Measurements from ENCODE around the gene KLHL1. TPM values are rescaled to one million over a fixed set of nuclear protein-coding genes. Genes with fewer than 3 reads are reported as not detected.

Gene KLHL1
- total RNA-seq, 4 donors from 2014 or later: not detected

DNA sequence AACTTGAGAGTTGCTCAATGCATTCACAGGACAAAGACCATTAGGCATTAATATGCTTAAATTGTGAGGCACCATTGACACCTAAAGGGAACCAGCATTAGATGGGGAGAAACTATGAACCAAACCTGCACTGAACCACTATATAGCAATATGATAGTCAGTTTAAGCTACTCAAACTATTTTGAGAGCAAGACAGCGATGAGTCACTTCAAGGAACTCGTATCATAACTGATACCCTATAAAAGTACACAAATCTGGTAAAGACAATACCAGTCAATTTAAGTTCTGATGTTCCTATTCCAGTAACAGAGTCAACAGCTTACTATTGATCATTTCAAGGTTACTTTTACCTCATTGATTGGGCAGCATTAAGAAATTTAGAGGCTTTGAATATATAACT lies 151.9 kb downstream of the KLHL1 start:
- Histone ChIP-seq H3K36me3 (no peaks in the 10 kb centered on the region), H3K4me1 (no peaks in the 10 kb centered on the region), H3K27me3 (no peaks in the 10 kb centered on the region), H3K9me3 (no peaks in the 10 kb centered on the region), H3K4me3 (no peak overlapping the region), H3K27ac (no peak overlapping the region)
- WGBS, 2 donors: 82 to 92% methylated on average over 2 of the region's 2 CpGs
- TF ChIP-seq, protein P1, sequence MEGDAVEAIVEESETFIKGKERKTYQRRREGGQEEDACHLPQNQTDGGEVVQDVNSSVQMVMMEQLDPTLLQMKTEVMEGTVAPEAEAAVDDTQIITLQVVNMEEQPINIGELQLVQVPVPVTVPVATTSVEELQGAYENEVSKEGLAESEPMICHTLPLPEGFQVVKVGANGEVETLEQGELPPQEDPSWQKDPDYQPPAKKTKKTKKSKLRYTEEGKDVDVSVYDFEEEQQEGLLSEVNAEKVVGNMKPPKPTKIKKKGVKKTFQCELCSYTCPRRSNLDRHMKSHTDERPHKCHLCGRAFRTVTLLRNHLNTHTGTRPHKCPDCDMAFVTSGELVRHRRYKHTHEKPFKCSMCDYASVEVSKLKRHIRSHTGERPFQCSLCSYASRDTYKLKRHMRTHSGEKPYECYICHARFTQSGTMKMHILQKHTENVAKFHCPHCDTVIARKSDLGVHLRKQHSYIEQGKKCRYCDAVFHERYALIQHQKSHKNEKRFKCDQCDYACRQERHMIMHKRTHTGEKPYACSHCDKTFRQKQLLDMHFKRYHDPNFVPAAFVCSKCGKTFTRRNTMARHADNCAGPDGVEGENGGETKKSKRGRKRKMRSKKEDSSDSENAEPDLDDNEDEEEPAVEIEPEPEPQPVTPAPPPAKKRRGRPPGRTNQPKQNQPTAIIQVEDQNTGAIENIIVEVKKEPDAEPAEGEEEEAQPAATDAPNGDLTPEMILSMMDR (IDR thresholded peaks at IDR 0.05): no peak
- TF ChIP-seq EP300 (IDR thresholded peaks at IDR 0.05) (no peak), POLR2A (IDR thresholded peaks at IDR 0.05) (no peak)
- no peak for DNase-seq (ENCODE audit: low spot score in 2 of 2)

DNA sequence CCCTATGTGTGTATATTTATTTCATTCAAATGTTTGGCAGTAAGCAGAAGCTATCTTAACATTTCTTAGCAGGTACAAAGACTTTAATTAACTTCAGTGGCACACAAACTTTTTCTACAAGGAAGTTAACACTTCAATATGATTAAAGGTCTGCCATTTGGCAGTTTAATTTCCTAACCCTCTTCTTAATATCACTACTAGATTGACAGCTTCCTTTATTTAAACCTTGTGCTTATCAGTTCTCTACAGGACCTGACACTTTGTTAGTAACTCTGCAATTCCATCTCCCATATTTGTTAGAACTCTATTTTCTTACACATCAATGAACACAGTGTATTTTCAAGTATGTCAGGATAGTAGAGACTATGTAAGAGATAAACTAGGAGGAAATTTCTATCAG lies 153.0 kb downstream of the KLHL1 start:
- DNase-seq (ENCODE audit: low spot score in 2 of 2): no peak
- Histone ChIP-seq H3K4me1 (no peaks in the 10 kb centered on the region), H3K27ac (no peak overlapping the region), H3K4me3 (no peak overlapping the region), H3K36me3 (no peaks in the 10 kb centered on the region), H3K27me3 (no peaks in the 10 kb centered on the region), H3K9me3 (no peaks in the 10 kb centered on the region)
- TF ChIP-seq POLR2A (IDR thresholded peaks at IDR 0.05): no peak
- TF ChIP-seq, protein P1 (IDR thresholded peaks at IDR 0.05): no peak
- TF ChIP-seq EP300 (IDR thresholded peaks at IDR 0.05): no peak

DNA sequence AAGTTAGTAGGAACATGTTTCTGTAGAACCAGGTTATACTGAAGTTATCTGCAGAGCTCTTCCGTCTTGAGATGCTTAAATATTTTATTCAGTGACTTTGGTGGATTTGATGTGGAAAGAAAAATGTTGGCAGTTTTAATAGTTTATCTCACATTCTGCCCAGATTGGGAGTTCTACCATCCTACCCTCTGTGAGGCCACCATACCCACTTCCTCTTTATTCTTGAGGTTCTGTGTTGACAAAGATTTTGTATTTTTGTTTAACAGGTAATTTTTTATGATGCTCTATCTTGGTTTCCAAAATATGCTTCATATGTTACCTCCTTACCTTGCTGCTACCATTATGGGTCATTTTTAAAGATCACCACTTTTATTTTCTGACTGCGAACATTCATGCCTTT lies 156.8 kb downstream of the KLHL1 start:
- H3K27me3 ChIP-seq: no peaks in the 10 kb centered on the region
- H3K36me3 ChIP-seq: no peaks in the 10 kb centered on the region
- no peaks in the 10 kb centered on the region for H3K4me1 ChIP-seq
- WGBS, 2 donors: 94 to 95% methylated on average over 2 of the region's 2 CpGs
- no peak overlapping the region for H3K4me3 ChIP-seq
- H3K9me3 ChIP-seq: no peaks in the 10 kb centered on the region
- no peak overlapping the region for H3K27ac ChIP-seq
- DNase-seq (ENCODE audit: low spot score in 2 of 2): no peak
- TF ChIP-seq POLR2A (IDR thresholded peaks at IDR 0.05): no peak
- TF ChIP-seq, protein P1 (IDR thresholded peaks at IDR 0.05): no peak
- no peak for TF ChIP-seq EP300 (IDR thresholded peaks at IDR 0.05)

DNA sequence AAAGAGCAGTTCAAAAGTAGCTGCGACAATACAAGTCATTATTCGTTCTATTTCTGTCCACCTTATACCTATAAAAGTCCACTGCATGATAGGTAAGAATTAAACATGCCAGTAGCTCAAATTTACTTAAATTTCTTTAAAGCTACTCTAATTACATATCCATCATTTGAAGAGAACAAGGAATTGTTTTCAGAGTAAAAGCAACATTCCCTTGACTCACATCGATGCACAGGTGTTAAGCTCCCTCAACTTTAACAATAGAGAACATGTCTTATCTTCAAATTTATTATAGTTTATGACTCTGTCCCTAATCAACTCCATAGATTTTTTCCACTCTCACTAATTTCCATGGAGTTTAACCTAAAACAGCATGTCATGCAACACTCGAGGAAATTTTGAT lies 158.1 kb downstream of the KLHL1 start:
- 83 to 89% methylated on average over 4 of the region's 4 CpGs for WGBS, 2 donors
- no peak for DNase-seq (ENCODE audit: low spot score in 2 of 2)
- no peak for TF ChIP-seq EP300 (IDR thresholded peaks at IDR 0.05)
- no peak for TF ChIP-seq POLR2A (IDR thresholded peaks at IDR 0.05)
- TF ChIP-seq, protein P1 (IDR thresholded peaks at IDR 0.05): no peak
- Histone ChIP-seq H3K4me3 (no peak overlapping the region), H3K36me3 (no peaks in the 10 kb centered on the region), H3K9me3 (no peaks in the 10 kb centered on the region), H3K27ac (no peak overlapping the region), H3K27me3 (no peaks in the 10 kb centered on the region), H3K4me1 (no peaks in the 10 kb centered on the region)

DNA sequence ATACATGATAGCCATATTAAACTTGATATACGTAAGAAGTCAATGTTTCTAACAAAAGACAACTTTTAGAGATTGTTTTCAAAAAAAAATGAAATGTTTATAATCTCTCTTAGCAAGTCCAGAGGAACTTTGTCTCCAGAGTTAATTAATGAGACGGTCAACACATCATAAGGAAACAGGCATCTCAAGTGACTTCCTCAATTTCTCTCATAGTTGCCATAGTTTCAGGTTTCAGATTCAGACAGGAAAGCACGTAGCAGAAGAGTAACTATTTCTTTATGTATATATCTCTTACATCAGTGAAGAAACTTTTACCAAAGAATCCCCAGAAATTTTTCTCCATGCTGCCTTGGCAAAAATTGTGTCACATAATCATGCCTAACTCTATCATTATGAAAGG lies 160.2 kb downstream of the KLHL1 start:
- Histone ChIP-seq H3K36me3 (no peaks in the 10 kb centered on the region), H3K27me3 (no peaks in the 10 kb centered on the region), H3K4me3 (no peak overlapping the region), H3K27ac (no peak overlapping the region), H3K9me3 (no peaks in the 10 kb centered on the region), H3K4me1 (no peaks in the 10 kb centered on the region)
- DNase-seq (ENCODE audit: low spot score in 2 of 2): no peak
- TF ChIP-seq POLR2A (IDR thresholded peaks at IDR 0.05) (no peak), EP300 (IDR thresholded peaks at IDR 0.05) (no peak)
- TF ChIP-seq, protein P1 (IDR thresholded peaks at IDR 0.05): no peak
- 49 to 63% methylated on average over 3 of the region's 3 CpGs for WGBS, 2 donors
